Epithelial cell of esophagus (primary cell): ENCODE data around the gene MAP4K3.

ENCODE experiments used
- DNase-seq: peaks from one replicate; pipeline ENCODE4 v3.0.0; 2010; ENCODE audit warnings: low read depth
- H3K4me3 ChIP-seq: 2 replicates; pipeline ENCODE4 v1.5.1; 2011; ENCODE audit warnings: mild to moderate bottlenecking, low read length, control low read depth
- TF ChIP-seq, protein P1 (sequence below): IDR thresholded peaks from 2 replicates; pipeline ENCODE4 v1.5.1; 2011; ENCODE audit warnings: low read depth, mild to moderate bottlenecking, low read length, control low read depth, inconsistent platforms; ENCODE audit not compliant: insufficient read depth; ENCODE audit errors: missing control alignments

The MAP4K3 gene

DNA sequence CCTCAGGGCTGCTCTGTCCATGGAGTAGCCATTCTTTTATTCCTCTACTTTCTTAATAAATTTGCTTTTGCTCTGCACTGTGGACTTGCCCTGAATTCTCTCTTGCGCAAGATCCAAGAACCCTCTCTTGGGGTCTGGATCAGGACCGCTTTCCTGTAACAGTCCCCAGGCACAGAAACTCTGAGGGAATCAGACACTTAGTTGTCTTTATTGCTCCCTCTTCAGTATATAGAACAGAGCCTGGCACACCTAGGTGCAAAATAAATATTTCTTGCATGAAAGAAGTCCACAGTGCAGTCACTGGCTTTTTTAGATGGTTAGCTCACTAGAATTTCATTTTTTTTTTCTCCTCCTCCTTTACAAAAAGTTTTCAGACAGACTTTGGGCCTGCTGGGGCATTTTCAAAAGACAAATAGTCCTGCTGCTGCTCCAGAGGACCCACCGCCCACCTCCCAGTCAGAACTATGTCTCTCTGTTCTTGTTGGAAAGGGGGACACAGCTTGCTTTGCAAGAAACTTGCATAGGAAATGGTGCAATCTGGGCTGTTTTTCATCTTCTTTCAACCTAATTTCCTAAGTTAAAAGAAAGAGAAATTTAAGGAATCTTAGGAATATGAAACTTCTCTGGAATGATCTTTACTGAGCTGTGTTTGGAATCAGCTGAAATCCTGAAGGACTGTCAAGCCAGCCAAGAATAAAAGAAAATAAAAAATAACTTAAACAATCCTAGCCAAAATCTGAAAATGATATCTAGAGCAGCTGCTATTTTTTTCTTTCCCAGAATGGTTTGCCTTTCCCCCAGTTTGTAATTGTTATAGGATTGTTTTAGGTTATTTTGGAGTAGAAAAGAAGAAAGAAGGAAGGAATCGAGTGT lies 31.7 kb upstream of the MAP4K3 start:
- DNase-seq: no peak
- no peak overlapping the region for H3K4me3 ChIP-seq
- TF ChIP-seq, protein P1, sequence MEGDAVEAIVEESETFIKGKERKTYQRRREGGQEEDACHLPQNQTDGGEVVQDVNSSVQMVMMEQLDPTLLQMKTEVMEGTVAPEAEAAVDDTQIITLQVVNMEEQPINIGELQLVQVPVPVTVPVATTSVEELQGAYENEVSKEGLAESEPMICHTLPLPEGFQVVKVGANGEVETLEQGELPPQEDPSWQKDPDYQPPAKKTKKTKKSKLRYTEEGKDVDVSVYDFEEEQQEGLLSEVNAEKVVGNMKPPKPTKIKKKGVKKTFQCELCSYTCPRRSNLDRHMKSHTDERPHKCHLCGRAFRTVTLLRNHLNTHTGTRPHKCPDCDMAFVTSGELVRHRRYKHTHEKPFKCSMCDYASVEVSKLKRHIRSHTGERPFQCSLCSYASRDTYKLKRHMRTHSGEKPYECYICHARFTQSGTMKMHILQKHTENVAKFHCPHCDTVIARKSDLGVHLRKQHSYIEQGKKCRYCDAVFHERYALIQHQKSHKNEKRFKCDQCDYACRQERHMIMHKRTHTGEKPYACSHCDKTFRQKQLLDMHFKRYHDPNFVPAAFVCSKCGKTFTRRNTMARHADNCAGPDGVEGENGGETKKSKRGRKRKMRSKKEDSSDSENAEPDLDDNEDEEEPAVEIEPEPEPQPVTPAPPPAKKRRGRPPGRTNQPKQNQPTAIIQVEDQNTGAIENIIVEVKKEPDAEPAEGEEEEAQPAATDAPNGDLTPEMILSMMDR: no peak

DNA sequence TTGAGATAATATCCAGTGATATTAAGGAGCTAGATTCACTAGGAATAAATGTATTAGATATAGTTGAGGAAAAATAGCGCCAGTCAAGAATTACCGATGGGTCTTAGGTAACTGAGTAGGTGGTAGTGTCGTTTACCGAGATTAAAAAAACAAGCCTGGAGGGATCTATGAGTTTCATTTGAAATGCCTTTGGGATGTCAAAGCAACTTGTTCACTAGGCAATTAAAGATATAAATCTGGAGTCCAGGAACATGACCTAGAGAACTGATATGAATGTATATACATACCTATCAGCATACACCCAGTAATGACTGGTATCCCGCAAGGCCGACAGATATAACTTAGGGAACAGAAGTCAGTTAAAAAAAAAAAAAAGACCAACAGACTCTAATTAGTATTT lies 29.2 kb upstream of the MAP4K3 start:
- no peak for DNase-seq
- no peak overlapping the region for H3K4me3 ChIP-seq
- TF ChIP-seq, protein P1: no peak

DNA sequence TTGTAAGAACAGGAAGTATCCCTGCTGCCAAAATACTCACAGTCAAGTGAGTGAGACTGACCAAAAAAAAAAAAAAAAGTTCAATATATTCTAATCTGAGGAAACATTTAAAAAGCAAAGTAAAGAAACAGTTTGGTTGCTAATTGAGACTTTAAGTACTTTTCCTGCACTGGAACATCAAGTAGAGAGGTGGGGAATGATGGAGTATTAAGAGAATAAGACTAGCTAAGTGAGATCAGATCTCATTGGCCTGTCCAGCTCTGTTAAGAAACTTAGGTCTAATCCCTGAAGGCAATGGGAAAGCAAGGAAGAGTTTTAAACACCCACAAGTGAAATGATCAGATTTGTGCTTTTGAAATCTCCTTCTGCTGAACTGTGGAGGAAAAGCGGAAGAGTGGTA lies 27.8 kb upstream of the MAP4K3 start:
- DNase-seq: no peak
- TF ChIP-seq, protein P1: no peak
- no peak overlapping the region for H3K4me3 ChIP-seq

DNA sequence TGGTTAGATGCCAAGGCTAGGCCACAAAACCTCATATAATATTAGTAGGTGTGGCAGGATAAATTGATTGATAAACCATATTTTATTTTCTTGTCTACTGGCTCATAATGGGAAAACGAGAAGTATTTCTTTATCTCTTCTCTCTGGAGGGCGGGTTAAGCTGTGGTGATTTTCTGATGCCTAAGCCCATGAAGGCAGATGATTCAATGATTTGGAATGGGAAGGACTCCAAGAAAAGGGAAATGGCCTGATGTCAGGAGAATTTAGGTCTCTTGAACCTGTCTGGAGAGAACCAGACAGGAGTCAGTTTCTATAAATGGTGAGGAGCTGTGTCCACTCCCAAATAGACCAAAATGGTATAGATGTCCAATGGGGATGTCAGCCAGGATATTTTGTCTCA lies 18.7 kb upstream of the MAP4K3 start:
- DNase-seq: no peak
- TF ChIP-seq, protein P1: no peak

DNA sequence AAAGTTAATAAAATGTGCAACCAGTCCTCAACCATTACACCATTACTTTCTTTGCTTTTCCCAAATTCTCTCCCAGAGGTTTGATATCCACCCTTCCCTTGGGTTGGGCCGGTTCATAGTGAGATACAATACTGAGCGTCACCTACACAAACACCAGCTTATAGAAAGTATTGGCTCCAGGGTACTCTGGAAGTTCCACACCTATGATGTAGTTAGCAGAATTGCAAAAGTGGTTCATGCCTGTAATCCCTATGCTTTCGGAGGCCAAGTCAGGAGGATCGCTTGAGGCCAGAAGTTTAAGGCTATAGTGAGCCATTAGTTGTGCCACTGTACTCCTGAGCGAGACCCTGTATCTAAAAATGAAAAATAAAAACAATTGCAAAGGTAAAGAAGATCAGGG lies 15.3 kb upstream of the MAP4K3 start:
- TF ChIP-seq, protein P1: no peak
- no peak for DNase-seq
- no peak overlapping the region for H3K4me3 ChIP-seq

More for the DNA sequence above, 18.7 kb upstream of the MAP4K3 start:
- no peak overlapping the region for H3K4me3 ChIP-seq

DNA sequence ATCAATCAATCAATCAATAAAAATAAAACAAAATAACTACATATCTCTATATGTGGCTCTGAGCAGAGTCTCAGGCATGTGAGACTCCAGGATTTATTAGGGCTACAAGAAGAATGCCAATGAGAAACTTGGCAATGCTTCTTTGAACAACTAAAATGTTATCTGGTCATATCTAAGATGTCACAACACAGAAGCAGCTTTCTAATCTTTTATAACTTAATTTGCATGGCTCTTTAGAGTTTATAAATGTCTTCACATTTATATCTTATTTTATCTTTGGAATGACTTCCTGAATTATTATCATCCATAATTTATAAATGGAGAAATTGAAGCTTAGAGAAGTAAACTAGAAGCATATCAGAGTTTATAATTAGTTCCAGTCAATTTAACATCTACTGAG lies 14.9 kb upstream of the MAP4K3 start:
- TF ChIP-seq, protein P1: no peak
- DNase-seq: no peak
- no peak overlapping the region for H3K4me3 ChIP-seq

DNA sequence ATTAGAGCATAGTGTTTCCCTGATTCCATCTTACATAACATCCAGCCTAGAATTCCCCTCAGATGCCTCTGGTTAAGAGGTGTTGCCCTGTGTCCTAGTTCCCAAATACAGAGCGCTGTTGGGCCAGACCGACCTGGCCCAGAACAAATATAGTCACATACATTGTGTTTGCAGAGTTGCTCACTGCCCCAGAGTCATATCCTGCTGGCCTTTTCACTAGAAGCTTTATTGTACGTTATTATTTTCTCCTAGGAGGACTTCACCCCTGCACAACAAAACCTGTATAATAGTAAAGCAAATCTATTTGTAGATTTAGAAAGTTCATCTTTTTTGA lies 11.1 kb upstream of the MAP4K3 start:
- H3K4me3 ChIP-seq: no peak overlapping the region
- TF ChIP-seq, protein P1: no peak
- no peak for DNase-seq
